ENCODE measurements around the gene RPTOR.

Gene RPTOR

DNA sequence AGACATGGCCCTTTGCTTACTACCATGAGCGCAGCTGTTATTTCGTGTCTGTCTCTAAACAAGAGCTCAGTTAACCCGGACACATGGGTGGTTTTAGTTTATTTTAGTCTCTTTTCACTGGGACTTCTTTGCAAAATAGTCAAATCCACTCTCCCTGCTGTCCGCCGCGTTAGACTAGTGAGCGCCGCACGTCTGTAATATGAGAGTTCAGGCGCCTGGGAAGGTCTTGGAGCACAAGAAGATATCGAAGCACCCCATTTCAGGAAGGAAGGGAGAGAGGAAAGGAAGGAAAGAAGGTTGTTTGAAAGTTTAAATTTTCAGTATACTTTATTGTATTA is 336.0 kb downstream of the RPTOR start:
- no peak for DNase-seq
- TF ChIP-seq POLR2A (IDR thresholded peaks at IDR 0.05; ENCODE audit: low read length) (no peak), GATA1 (IDR thresholded peaks at IDR 0.05; ENCODE audit: low read depth, low read length) (no peak)

DNA sequence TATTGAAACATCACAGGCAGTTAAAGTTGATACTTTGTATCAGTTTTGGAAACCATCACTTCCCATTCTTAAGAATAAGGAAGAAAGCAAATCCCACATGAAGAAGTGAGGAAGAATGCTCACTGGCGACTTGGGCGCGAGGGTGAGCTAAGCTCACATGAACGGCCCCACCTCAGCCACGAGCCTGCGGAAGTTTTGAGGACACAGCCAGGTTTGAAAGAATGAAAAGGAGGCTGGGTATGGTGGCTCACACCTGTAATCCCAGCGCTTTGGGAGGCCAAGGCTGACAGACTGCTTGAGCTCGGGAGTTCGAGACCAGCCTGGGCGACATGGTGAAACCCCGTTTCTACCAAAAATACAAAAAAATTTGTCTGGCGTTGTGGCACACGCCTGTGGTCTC is 336.7 kb downstream of the RPTOR start:
- no peak for TF ChIP-seq GATA1 (IDR thresholded peaks at IDR 0.05; ENCODE audit: low read depth, low read length)
- TF ChIP-seq POLR2A (IDR thresholded peaks at IDR 0.05; ENCODE audit: low read length), result no peak
- no peak for DNase-seq

DNA sequence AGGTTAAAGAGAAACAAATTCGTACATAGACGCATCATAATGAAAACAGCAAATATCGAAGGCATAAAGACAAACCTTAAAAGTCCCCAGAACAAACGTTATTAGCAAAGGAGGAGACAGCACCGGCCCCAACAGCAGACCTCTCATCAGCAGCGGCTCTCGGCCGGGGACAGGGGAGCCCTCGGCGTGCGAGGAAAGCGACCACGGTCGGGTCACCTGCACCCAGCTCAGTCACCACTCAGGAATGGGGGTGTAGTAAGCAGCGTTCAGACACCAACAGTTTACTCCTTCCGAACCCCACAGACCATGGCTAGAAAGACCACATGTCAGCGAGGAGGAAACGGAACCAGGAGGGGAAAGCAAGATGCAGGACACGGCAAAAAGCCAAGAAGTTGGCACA is 337.7 kb downstream of the RPTOR start:
- no peak for DNase-seq
- no peak for TF ChIP-seq GATA1 (IDR thresholded peaks at IDR 0.05; ENCODE audit: low read depth, low read length)
- TF ChIP-seq POLR2A (IDR thresholded peaks at IDR 0.05; ENCODE audit: low read length), result no peak

DNA sequence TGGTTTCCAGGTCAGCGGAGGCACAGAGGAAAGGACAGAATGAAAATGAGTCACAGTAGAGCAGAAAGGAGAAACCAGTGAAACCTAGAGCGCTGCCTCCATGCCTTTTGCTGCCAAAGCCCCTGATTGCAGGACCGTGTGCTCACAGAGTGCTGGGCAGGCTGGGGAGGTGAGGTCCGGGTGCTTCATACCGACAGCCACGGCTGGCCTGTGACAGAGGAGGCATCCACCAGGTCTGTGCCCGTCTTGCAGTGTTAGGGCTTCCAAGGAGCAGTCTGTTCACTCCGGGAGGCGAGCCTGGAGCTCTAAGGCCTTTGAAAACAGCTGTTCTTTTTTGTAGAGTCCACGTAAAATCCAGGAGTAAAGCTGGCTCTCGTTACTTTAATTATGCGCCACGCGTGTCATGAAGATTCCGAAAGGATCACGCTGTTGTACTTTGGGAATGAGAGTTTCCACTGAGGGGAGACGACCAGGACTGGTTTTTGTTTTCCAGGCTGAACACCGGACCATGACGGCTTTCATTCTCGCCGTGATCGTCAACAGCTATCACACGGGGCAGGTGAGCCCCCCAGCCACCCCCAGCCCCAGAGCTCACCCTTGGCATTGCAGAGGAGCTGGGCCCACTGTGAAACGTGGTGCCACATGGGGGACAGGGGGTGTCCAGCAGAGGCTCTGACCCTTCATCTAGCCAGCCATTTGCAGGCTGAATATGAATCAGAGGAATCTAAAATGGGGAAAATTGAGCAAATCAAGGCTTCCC is 338.5 kb downstream of the RPTOR start:
- DNase-seq, result no peak
- no peak for TF ChIP-seq GATA1 (IDR thresholded peaks at IDR 0.05; ENCODE audit: low read depth, low read length)
- TF ChIP-seq POLR2A (IDR thresholded peaks at IDR 0.05; ENCODE audit: low read length), result no peak

DNA sequence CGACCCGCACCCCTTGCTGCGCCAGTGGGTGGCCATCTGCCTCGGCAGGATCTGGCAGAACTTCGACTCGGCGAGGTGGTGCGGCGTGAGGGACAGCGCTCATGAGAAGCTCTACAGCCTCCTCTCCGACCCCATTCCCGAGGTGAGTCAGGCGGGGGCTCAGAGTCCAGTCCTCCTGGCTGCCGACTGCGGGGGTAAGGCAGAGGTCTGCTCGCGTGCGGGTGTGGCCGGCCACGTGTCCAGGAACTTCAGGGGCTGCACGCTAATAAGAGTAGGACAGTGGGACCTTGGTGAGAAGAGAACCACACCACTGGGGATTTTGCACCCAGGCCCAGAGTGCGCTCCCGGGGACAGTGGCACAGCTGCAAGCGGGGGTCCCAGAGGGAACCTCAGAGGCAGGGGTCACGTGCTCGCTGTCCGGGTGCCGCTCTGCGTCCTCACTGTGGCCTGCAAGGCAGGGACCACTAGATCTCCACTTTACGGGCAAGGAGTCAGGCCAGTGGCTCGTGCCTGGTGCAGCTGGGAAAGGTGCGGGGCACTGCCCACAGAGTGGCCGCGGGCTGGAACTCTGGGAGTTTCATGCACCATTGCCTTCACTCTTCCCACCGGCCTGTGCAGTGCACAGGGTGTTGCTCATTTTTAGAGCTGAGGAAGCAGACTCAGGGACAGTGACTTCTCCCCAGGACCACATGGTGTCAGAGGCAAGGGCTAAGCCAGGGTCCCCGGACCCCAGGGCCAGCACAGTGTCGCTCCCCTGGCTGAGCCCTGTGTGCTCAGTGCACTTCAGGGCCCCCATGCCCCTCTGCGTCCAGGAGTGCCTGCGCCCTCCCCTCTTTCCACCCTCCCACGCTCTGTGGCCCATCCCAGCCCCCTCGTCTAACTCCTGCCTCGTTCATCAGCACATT is 339.4 kb downstream of the RPTOR start:
- DNase-seq, result no peak
- TF ChIP-seq POLR2A (IDR thresholded peaks at IDR 0.05; ENCODE audit: low read length) (no peak), GATA1 (IDR thresholded peaks at IDR 0.05; ENCODE audit: low read depth, low read length) (no peak)

DNA sequence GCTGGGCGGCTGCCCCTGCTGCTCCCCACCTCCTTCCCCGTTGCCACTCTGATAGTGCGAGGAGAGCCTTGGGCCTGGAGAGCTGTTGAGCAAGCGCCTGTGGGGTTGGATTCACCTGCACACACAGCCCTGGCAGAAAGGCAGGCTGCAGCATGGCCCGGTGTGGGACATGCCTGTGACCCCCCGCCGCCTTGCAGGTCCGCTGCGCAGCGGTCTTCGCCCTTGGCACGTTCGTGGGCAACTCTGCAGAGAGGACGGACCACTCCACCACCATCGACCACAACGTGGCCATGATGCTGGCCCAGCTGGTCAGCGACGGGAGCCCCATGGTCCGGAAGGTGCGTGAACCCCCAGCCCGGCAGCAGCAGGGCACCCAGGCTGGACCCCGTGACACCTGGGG is 340.2 kb downstream of the RPTOR start:
- no peak for TF ChIP-seq POLR2A (IDR thresholded peaks at IDR 0.05; ENCODE audit: low read length)
- TF ChIP-seq GATA1 (IDR thresholded peaks at IDR 0.05; ENCODE audit: low read depth, low read length), result no peak
- no peak for DNase-seq

DNA sequence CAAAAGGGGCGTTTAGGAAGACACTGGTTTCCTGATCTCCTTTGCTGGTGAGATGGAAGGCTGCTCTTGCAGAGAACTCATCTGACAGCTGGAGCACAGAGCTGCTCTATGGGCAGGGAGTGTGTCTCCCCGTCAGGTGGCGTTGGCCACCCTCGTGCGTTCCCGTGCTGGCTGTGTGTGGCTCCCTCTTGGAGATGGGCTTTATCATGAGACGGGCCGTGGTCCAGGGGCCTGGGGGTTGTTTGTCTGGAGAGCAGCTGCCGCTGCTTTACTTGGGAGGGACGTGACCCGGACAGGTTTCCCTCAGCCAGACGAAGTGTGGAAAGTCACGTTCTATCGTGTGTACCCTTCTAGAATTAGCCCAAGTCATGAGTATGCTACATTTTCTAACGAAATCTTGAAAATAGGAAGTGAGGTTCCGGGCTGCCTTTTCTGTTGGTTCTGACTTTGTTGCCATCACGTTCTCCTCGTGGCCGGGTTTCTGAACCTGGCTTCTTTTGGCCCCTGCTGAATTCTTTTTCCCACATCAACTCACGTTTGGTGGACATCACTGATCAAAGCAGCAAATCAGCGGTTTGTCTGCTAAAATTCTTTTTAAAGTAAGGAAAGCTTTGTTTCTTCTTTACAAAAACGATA is 341.4 kb downstream of the RPTOR start:
- TF ChIP-seq GATA1 (IDR thresholded peaks at IDR 0.05; ENCODE audit: low read depth, low read length) (no peak), POLR2A (IDR thresholded peaks at IDR 0.05; ENCODE audit: low read length) (no peak)
- DNase-seq, result no peak

DNA sequence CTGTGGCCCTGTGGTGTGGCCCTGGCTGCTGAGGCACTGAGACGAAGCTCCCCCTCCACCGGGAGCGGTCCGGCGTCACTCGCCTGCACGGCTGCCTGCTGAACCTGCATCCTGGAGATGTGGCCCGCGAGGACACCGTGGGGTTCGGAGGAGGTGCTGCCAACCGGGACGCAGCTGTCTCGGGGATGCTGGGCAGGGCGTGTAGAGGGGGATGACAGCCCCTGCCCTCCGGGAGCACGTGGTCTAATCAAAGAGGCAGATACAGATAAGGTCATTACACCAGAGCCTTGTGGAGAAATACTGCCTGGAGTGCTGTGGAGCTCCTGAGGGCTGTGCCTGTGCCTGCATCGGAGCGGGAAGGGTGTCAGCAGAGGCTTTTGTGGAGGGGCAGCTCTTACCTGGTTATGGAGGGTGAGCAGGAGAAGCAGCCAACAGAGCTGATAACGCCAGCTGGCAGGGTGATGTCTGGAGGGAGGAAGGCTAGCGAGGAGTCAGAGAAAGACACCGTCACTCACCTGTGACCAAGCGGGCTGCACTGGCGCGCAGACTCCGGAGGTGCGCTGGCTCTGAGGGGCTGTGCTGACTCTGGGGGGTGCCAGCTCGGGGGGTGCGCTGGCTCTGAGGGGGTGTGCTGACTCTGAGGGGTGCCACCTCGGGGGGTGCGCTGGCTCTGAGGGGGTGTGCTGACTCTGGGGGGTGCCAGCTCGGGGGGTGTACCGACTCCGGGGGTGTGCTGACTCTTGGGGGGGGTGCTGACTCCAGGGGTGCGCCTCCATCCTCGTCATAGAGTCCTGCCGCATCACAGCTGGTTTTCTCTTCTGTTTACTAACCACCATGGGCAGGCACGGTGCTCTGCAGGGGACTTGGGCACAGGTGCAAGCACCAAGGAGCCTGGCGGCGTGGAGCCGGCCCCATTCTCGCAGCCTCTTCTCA is 342.3 kb downstream of the RPTOR start:
- no peak for TF ChIP-seq POLR2A (IDR thresholded peaks at IDR 0.05; ENCODE audit: low read length)
- TF ChIP-seq GATA1 (IDR thresholded peaks at IDR 0.05; ENCODE audit: low read depth, low read length), result no peak
- DNase-seq, result no peak

DNA sequence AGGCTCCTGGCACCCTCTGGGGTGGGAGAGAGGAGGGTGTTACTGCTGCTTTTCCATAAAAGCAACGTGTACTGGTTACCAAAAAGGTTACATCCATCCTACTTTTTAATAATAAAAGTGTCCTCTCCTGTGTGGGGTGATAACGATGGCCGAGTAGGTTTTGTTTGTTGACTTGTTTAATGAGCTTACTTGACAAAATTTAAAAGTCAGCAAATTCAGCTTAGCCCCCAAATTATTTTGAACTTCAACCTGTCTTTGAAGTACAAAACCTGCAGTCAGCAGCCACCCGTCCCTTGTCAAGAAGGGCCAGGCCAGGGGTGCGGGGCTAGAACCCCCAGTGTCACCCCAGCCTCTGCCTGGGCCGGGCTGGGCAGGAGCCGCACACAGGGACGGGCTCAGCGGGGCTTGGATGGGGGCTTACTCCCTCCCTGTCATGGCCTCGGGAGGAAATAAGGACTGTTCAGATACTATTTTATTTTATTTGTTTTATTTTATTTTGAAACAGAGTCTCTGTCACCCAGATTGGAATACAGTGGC is 343.1 kb downstream of the RPTOR start:
- no peak for DNase-seq
- no peak for TF ChIP-seq GATA1 (IDR thresholded peaks at IDR 0.05; ENCODE audit: low read depth, low read length)

DNA sequence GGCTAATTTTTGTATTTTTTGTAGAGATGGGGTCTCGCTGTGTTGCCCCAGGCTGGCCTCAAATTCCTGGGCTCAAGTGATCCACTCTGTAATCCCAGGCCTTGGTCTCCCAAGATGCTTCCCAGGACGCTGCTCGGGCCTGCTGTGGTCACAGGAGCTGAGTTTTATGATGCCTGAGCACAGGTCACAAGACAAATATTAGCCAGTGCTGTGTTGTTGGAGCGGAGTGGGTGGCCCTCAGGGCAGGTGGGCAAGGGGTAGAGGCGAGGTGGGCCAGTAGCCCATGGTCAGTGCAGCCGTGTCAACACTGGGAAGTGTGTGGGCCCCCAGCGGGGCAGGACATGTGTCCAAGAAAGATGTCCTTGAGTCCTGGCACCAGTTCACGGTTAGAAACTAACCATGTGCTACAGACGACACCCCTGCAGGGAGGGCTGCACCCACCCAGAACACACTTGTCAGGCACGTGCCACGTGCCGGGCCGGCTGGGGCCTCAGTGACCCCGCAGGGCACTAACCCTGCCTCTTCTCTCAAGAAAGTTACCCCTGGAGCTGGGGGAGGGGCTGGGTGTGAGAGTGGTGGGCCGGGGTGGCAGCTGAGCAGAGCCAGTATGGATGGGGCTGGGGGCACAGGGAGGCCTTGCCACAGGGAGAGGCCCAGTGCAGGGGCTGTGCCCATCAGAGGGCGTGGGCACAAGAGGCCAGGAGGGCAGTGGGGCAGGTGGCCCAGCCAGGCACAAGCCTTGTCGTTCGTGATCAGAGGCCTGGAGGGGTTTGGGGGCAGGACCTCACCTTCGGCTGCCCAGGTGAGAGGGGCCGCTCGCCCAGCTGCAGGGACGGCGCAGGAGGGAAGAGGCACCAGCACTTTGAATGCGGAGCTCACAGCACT is 343.9 kb downstream of the RPTOR start:
- no peak for DNase-seq
- TF ChIP-seq POLR2A (IDR thresholded peaks at IDR 0.05; ENCODE audit: low read length), result no peak
- no peak for TF ChIP-seq GATA1 (IDR thresholded peaks at IDR 0.05; ENCODE audit: low read depth, low read length)

DNA sequence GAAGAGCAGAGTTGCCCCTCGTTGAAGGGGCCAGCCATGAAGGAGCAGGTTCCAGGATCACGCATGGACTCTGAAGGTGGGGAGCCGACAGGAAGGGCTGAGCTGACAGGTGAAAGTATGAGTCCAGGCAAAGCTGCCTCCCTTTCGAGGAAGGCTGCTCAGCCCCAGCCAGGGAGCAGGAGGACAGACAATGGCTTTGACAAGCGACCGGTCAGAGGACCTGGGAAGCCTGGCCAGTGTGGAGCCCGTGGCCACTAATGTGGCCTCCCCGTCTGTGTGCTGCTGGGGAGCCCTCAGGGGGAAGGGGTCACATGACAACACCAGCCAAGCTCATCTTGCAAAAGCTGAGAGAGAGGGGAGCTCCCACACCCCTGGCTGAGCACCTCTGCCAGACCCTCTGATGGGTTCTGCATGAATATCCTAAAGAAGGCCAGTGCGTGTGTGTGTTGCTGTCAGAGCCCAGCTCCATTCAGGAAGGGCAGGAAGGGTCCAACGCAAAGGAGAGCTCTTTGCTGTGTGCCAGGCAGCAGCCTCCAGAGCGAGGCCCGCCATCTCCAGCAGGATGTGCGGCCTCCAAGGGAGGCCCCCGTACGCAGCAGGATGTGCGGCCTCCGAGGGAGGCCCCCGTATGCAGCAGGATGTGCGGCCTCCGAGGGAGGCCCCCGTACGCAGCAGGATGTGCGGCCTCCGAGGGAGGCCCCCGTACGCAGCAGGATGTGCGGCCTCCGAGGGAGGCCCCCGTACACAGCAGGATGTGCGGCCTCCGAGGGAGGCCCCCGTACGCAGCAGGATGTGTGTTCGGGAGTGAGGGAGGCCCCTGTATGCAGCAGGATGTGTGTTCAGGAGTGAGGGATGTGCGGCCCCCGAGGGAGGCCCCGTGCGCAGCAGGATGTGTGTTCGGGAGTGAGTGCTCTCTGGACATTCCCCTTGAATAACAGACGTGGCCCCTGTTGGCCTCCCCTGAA is 344.9 kb downstream of the RPTOR start:
- DNase-seq, result no peak
- TF ChIP-seq GATA1 (IDR thresholded peaks at IDR 0.05; ENCODE audit: low read depth, low read length) (no peak), POLR2A (IDR thresholded peaks at IDR 0.05; ENCODE audit: low read length) (no peak)

Measured in erythroblast (primary cell).